Measurements from ENCODE around the gene GALNT17.

DNA sequence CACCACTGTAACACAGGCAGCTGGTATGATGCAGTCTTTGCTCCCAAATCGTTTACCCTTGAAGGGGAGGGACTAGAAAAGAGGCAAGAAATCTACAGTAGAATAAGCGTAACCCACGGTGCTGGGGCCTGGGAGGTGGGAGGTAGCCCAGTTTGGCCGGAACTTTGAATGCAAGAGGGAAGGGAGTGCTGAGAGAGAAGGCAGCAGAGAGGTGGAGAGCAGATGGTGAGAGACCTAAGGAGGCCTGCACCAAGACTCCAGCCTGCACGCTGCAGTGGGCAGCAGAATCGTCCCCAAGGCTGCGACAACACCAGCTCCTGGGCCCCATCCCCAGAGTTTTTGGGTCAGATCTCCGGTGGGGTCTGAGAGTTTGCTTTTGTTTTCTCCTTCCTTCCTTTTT lies 547.5 kb downstream of the GALNT17 start:
- TF ChIP-seq EZH2 (IDR thresholded peaks at IDR 0.05; ENCODE audit: low read depth), result no peak
- TF ChIP-seq, protein P1, sequence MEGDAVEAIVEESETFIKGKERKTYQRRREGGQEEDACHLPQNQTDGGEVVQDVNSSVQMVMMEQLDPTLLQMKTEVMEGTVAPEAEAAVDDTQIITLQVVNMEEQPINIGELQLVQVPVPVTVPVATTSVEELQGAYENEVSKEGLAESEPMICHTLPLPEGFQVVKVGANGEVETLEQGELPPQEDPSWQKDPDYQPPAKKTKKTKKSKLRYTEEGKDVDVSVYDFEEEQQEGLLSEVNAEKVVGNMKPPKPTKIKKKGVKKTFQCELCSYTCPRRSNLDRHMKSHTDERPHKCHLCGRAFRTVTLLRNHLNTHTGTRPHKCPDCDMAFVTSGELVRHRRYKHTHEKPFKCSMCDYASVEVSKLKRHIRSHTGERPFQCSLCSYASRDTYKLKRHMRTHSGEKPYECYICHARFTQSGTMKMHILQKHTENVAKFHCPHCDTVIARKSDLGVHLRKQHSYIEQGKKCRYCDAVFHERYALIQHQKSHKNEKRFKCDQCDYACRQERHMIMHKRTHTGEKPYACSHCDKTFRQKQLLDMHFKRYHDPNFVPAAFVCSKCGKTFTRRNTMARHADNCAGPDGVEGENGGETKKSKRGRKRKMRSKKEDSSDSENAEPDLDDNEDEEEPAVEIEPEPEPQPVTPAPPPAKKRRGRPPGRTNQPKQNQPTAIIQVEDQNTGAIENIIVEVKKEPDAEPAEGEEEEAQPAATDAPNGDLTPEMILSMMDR (conservative IDR thresholded peaks at IDR 0.05), result no peak
